Duodenal mucosa (tissue), 2 donors: Measurements from ENCODE around the gene PLEKHG2.
A peak's percentile ranks its signal among the peaks of the same experiment; 100 is the strongest.

Experiments
- H3K27ac ChIP-seq: one replicate; pipeline ENCODE4 v1.7.0; 2013; ENCODE audit warnings: low read depth, low read length
- H3K27me3 ChIP-seq, 2 donors: one replicate each; pipeline ENCODE4 v1.7.0; 2013; ENCODE audit warnings: low read length in 2 of 2, control low read depth in 1 of 2; ENCODE audit not compliant: insufficient read depth in 2 of 2, control insufficient read depth in 1 of 2
- H3K36me3 ChIP-seq, 2 donors: one replicate each; pipeline ENCODE4 v1.7.0; 2013; ENCODE audit warnings: low read length in 2 of 2, control low read depth in 1 of 2; ENCODE audit not compliant: insufficient read depth in 2 of 2, control insufficient read depth in 1 of 2
- H3K4me1 ChIP-seq, 2 donors: one replicate each; pipeline ENCODE4 v1.7.0; 2013; ENCODE audit warnings: low read length in 2 of 2, control low read depth in 1 of 2; ENCODE audit not compliant: insufficient read depth in 2 of 2, control insufficient read depth in 1 of 2
- H3K4me3 ChIP-seq, 2 donors: one replicate each; pipeline ENCODE4 v1.7.0; 2013; ENCODE audit warnings: low read length in 2 of 2, low read depth in 1 of 2
- H3K9ac ChIP-seq, 2 donors: one replicate each; pipeline ENCODE4 v1.7.0; 2013; ENCODE audit warnings: low read length in 2 of 2, low read depth in 1 of 2
- H3K9me3 ChIP-seq, 2 donors: one replicate each; pipeline ENCODE4 v1.7.0; 2013; ENCODE audit warnings: low read length in 2 of 2, control low read depth in 1 of 2; ENCODE audit not compliant: control insufficient read depth in 1 of 2

The PLEKHG2 gene

DNA sequence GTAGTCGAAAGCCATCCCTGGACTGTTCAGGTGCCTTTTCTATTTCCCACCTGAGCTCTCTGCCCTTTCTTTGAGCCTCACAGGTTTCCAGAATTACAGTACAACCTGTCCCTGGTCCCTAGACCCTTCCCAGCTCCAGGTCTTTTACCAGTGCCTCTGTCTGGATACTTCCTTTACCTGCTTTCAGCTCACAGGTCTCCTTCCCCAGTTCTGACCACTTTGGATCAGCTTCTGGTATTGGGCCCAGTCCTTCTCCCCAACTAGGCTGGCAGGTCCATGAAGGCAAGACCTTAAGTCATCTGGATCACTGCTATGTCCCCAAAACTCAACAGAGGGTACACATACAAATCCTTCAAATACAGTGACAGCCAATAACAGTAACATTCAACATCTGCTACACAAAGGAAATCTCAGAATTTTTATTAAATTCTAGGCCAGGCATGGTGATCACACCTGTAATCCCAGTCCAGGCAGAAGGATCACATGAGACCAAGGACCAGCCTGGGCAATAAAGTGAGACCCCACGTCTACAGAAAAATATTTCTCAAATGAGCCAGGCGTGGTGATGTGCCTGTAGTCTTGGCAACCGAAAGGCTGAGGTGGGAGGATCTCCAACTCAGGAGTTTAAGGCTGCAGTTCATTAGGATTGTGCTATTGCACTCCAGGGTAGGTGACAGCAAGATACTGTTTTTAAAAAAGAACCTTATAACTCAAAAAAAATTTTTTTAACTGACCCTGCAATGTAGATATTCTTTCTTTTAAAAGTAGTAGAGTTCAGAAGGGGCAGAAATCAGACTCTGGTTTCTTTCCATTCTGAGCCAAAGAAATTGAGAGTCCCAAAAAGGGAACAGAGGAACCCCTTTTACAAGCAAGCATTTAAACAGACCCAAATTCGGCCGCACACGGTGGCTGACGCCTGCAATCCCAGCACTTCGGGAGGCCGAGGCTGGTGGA is 21.9 kb downstream of the PLEKHG2 start:
- H3K27me3 ChIP-seq: no peaks in the 10 kb centered on the region
- H3K4me1 ChIP-seq: peaks cover 19 to 36% of the 10 kb centered on the region in 2 donors
- peak overlapping the region; percentile 97 to 99 for H3K4me3 ChIP-seq
- no peaks in the 10 kb centered on the region for H3K9me3 ChIP-seq
- no peak overlapping the region for H3K27ac ChIP-seq
- peak overlapping the region; percentile 37 to 95 for H3K9ac ChIP-seq
- H3K36me3 ChIP-seq: peaks cover 14 to 24% of the 10 kb centered on the region in 2 donors

DNA sequence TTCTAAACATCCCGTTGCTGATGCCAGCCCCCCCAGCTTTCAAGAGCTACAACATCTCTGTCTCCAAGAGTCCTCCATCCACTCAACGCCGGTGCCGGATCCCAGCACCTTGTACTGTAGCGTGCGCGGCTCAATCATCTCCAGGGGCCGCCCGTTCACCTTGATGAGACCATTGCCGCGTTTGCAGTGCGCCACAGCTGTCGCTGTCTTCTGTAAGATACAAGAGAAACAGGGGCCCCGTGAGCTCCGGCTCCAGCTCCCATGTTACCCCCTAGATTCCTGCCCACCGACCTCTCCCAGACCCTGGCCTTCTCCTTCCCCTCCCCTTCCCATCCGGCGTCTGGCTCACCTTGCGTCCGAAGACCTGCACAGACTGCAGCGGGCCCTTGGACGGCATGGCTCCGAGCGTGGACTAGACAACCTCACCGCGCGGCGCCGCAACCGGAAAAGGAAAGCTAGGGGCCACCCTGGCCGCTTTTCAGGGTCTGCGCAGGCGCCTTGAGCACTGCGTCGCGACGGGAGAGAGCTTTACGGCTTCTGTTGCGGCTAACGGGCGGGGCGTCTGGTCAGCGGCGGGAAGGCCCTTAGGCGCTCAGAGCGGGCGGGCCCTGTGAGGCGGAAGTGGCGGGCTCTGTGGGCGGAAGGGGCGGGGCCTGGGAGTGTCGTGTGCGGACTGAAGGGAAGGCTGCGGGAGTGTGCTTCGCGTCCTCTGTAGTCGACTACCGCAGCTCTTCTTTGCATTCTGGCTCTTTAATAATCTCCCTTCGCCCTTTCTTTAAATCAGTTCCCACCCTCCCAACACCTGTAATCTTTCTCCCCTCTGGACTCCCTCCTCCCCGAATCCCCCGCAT is 23.3 kb downstream of the PLEKHG2 start, which contains the start of gene RPS16:
TSS of gene RPS16 (minus strand) at position 451 of the 851 bp plus-strand sequence. CDS start at position 397, 54 bp downstream.
- H3K36me3 ChIP-seq: peaks cover 14 to 24% of the 10 kb centered on the region in 2 donors
- H3K27ac ChIP-seq: peak within 1 kb of the TSS; percentile 67
- H3K4me3 ChIP-seq: peak within 1 kb of the TSS; percentile 97 to 99
- peaks cover 19 to 35% of the 10 kb centered on the region in 2 donors for H3K4me1 ChIP-seq
- peak within 1 kb of the TSS; percentile 94 to 95 for H3K9ac ChIP-seq
- H3K27me3 ChIP-seq: no peaks in the 10 kb centered on the region
- no peaks in the 10 kb centered on the region for H3K9me3 ChIP-seq

DNA sequence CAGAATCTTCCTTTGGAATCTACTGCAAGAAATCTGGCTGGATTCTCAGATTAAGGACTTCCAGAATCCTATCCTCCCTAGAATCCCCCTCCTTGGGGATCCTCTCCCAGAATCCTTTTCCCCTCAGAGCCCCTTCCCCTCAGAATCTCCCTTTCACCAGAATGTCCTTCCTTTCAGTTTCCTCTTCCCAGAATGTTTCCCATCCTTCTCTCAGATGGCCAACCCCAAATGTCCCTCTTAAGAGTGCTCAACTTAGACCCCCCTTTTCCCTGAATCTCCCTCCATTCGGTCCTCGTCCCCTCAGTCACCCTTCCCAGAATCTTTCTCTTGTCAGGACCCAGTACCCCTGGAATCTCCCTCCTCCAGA is 23.9 kb downstream of the PLEKHG2 start:
- Histone ChIP-seq H3K9me3 (no peaks in the 10 kb centered on the region), H3K4me3 (peak overlapping the region; percentile 57 to 97), H3K36me3 (peaks cover 14 to 24% of the 10 kb centered on the region in 2 donors), H3K4me1 (peaks cover 19 to 31% of the 10 kb centered on the region in 2 donors), H3K9ac (peak overlapping the region; percentile 55 to 80), H3K27me3 (no peaks in the 10 kb centered on the region), H3K27ac (peak overlapping the region; percentile 67)

DNA sequence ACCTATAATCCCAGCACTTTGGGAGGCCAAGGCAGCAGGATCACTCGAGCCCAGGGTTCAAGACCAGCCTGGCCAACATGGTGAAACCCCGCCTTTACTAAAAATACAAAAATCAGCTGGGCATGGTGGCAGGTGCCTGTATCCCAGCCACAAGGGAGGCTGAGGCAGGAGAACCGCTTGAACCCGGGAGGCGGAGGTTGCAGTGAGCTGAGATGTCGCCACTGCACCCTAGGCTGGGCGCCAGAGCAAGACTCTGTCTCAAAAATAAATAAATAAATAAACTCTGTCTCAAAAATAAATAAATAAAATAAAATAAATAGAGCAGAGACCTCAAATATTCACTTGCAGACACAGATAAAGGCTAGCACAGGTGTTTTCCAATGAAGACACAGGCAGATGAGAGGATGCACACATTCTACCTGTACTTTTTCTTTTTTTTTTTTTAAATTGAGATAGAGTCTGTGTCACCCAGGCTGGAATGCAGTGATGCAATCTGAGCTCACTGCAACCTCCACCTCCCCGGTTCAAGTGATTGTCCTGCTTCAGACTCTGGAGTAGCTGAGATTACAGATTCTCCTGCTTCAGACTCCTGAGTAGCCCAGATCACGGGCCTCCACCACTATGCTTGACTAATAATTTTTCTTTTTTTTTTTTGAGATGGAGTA is 25.9 kb downstream of the PLEKHG2 start:
- Histone ChIP-seq H3K9ac (no peak overlapping the region), H3K27ac (no peak overlapping the region), H3K4me3 (no peak overlapping the region), H3K4me1 (peaks cover 19 to 29% of the 10 kb centered on the region in 2 donors), H3K36me3 (peaks cover 7 to 12% of the 10 kb centered on the region in 2 donors), H3K9me3 (no peaks in the 10 kb centered on the region), H3K27me3 (no peaks in the 10 kb centered on the region)

DNA sequence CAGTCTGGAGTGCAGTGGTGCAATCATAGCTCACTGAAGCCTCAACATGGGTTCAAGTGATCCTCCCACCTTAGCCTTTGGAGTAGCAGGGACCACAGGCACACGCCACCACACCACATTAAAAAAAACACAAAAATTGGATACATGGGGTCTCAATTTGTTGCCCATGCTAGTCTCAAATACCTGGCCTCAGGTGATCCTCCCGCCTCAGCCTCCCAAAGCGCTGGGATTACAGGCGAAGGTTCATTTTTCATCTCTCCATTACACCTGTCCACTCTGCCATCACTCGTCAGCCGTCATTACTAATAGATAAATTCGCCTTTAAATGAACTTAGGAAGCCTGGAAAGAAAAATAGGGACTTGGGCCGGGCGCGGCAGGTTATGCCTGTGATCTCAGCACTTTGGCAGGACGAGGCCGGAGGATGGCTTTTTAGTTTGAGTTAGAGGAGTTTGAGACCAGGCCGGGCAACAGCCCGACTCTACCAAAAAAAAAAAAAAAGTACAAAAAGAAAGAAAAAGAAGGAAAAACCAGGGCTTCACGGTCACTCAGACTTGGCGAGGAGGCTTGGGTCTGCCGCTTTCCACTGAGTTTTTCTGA is 32.2 kb downstream of the PLEKHG2 start:
- peak overlapping the region; percentile 97 to 99 for H3K9ac ChIP-seq
- no peaks in the 10 kb centered on the region for H3K9me3 ChIP-seq
- H3K27ac ChIP-seq: peak overlapping the region; percentile 92
- H3K36me3 ChIP-seq: peaks cover 3 to 10% of the 10 kb centered on the region in 2 donors
- H3K27me3 ChIP-seq: no peaks in the 10 kb centered on the region
- H3K4me3 ChIP-seq: peak overlapping the region; percentile 98 to 100
- H3K4me1 ChIP-seq: peaks cover 29 to 41% of the 10 kb centered on the region in 2 donors

DNA sequence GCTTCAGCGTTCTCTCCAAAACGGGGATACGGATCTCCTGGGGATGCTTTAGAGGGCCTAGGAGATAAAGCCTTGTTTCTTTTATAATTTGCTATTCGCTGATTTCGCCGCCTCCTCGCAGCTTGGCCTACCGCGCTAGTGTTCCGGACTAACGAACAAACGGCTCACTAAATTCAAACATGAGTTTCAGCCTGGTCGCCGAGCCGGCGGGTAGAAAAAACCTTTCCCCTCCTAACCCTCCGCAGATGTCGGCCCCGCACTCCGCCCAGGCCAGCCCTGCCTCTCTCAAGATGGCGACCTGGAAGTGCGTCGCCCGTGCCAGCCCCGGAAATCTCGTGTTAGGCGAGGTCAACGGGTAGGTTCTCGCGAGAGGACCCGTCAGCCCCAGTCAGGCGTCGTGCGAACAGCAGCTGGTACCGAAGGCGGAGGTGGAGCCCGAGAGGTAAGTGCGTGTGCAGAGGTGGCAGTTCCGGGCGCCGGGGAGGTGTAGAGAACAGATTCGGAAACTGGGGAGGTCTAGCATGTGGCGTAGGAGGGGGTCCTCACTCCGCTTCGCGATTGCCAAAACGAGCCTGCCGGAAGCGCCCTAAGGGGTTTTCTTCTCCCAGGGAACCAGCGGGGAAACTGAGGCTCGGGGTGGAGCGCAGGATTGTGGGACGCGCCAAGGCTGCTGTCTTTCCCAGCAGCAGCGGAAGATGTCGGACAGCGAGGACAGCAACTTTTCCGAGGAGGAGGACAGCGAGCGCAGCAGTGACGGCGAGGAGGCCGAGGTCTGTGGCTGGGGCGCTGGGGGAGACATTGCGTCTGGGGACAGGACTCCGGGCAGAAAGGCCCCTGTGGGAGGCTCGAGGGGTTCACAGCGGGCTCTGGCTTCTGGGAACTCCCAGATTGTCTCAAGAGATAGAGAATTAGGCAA is 33.0 kb downstream of the PLEKHG2 start, which contains the start of gene SUPT5H:
TSS of gene SUPT5H (plus strand) at position 387 of the 916 bp plus-strand sequence. CDS start at position 696, 309 bp downstream.
- Histone ChIP-seq H3K27ac (peak within 1 kb of the TSS; percentile 92), H3K36me3 (peaks cover 3 to 10% of the 10 kb centered on the region in 2 donors), H3K4me1 (peaks cover 32 to 40% of the 10 kb centered on the region in 2 donors), H3K9ac (peak within 1 kb of the TSS; percentile 97 to 99), H3K27me3 (no peaks in the 10 kb centered on the region), H3K9me3 (no peaks in the 10 kb centered on the region), H3K4me3 (peak within 1 kb of the TSS; percentile 98 to 100)

DNA sequence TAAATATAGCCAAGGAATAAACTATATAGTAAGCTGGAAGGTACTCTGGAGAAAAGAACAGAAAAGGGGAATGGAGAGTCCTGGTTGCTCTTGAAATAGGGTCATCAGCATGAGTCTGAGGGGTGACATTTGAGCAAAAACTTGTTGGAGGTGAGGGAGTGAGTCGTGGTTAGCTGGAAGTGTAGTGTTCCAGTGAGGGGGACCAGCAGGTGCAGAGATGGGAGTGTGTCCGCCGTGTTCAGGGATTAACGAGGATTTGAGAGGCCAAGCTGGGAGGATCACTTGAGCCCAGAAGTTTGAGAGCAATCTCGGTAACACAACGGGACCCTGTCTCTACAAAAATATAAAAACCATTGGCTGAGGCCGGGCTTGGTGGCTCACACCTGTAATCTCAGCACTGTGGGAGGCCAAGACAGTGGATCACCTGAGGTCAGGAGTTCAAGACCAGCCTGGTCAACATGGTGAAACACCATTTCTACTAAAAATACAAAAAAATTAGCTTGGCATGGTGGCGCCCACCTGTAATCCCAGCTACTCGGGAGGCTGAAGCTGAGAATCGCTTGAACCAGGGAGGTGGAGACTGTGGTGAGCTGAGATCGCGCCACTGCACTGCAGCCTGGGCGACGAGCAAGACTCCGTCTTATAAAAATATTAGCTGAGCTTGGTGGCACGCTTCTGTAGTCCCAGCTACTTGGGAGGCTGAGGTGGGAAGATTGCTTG is 34.1 kb downstream of the PLEKHG2 start:
- Histone ChIP-seq H3K4me1 (peaks cover 33 to 39% of the 10 kb centered on the region in 2 donors), H3K4me3 (peak overlapping the region; percentile 98 to 100), H3K9ac (peak overlapping the region; percentile 97 to 99), H3K36me3 (peaks cover 3 to 12% of the 10 kb centered on the region in 2 donors), H3K9me3 (no peaks in the 10 kb centered on the region), H3K27me3 (no peaks in the 10 kb centered on the region), H3K27ac (no peak overlapping the region)

DNA sequence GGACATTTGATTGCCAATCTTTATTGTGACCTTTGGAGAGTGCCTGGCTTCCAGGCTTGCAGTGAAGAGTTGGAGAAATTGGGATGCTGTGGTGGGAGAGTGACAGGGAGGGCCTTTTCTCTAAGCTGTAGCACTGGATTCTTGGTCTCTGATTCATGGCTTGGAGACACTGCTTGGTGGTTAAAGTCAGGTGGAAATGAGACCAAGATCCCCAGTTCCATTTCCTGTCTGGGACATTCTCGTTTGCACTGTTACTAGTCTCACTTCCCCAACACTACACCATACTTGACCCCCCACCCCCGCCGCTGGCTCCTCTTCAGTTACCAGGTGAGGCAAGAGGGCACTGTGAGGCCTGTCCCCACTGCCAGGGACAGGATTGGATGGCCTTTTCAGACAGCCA is 35.8 kb downstream of the PLEKHG2 start:
- no peak overlapping the region for H3K9ac ChIP-seq
- no peaks in the 10 kb centered on the region for H3K27me3 ChIP-seq
- H3K9me3 ChIP-seq: no peaks in the 10 kb centered on the region
- H3K27ac ChIP-seq: no peak overlapping the region
- H3K4me1 ChIP-seq: peaks cover 33 to 39% of the 10 kb centered on the region in 2 donors
- H3K36me3 ChIP-seq: peaks cover 14 to 28% of the 10 kb centered on the region in 2 donors
- H3K4me3 ChIP-seq: peak overlapping the region in 1 of 2 donors; percentile 7
